Muscle of back (tissue), 11 donors: ENCODE data around the gene TBKBP1. TPM values are rescaled to one million over a fixed set of nuclear protein-coding genes. Genes with fewer than 3 reads are reported as not detected.
"Not testable (repeated sequence)": the region's sequence is repeated elsewhere in the genome, so short reads cannot be mapped to it uniquely, and the experiment has no call there.

Experiments
- DNase-seq, 3 donors: peaks; one replicate each; pipeline versions ENCODE4 v3.0.0 to v3.0.0-alpha.2; 2013
- polyA plus RNA-seq, 10 donors: library from polyadenylated mRNA; unstranded; fragments of 120-200 nt; gene quantifications; one replicate each; pipeline ENCODE4 v1.2.1, GENCODE V29; 2013; ENCODE audit not compliant: insufficient read length in 10 of 10

The TBKBP1 gene
- polyA plus RNA-seq, 10 donors, result 21.2 to 35.2 (median 28.9) TPM

GRCh38 chr17:47729476-47729875 lies 35.5 kb downstream of the TBKBP1 start:
- no peak for DNase-seq

GRCh38 chr17:47730681-47731080 lies 36.7 kb downstream of the TBKBP1 start:
- no peak for DNase-seq

- DNase-seq, result no peak
Measured at GRCh38 chr17:47731396-47731795, 37.4 kb downstream of the TBKBP1 start.

- no peak for DNase-seq
Measured at GRCh38 chr17:47732399-47733046, 38.6 kb downstream of the TBKBP1 start.

DNA sequence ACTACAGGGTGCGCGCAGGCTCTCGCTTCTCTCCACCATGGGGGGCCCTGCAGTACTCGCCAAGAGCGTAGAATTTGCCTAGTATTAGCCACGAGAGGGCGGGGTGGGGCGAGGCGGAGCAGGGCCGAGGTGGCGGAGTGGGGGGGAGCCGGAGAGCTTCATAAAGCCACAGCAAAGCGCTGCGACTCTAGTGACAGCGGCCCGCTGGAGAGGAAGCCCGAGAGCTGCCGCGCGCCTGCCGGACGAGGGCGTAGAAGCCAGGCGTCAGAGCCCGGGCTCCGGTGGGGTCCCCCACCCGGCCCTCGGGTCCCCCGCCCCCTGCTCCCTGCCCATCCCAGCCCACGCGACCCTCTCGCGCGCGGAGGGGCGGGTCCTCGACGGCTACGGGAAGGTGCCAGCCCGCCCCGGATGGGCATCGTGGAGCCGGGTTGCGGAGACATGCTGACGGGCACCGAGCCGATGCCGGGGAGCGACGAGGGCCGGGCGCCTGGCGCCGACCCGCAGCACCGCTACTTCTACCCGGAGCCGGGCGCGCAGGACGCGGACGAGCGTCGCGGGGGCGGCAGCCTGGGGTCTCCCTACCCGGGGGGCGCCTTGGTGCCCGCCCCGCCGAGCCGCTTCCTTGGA lies 39.2 kb downstream of the TBKBP1 start, which contains the start of gene TBX21:
TSS of gene TBX21 (plus strand) at position 190 of the 627 bp plus-strand sequence. CDS start at position 409, 219 bp downstream.
- DNase-seq, result peak; percentile 16 to 61 (median 48)

- no peak for DNase-seq
Measured at GRCh38 chr17:47733674-47734410, 39.9 kb downstream of the TBKBP1 start.

GRCh38 chr17:47735139-47735464 lies 41.1 kb downstream of the TBKBP1 start:
- DNase-seq, result no peak

GRCh38 chr17:47735536-47736011 lies 41.6 kb downstream of the TBKBP1 start:
- DNase-seq, result no peak

DNA sequence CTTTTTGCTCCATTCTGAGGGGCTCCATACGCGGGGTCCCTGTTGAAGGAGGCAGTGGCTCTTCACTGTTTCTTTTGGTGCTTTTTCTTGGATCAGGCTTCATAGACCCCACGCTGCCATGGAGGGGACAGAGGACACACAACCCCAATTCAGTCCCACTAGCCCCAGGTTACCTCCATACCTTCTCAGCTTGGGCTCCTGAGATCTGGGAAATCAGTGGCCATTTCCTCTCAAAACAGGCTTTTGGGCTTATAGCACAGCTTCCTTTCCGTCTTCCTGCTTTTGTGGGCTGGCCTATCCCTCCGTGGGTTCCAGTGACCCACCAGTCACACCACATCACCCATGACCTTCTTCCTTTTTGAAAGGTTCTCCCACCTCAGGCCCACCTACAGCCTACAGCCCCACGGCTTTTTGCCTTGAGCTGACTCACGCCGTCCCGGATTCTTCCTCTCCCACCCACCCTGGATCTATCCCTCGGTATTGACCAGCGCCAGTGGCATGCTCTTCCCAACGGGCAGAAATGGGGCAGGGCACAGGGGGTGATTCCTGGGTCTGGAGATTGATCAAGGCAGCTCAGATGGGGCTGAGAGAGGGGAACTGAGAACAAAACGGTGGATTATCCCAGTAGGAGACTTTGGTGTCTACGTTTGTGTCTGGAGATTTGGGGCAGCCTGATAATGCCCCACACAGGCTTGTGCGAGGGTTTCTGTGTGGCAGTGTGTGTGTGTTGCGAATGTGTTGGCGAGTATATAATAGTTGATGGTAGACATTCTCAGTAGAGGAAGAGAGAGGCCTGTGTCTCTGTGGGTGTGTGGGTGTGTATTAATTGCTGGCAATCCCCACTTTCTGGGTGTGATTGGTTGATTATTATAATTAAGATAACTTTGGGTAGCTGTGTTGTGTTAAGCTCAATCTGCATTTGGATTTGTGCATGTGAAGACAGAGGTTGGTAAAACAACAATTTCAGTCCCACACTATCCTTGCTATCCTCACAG lies 42.8 kb downstream of the TBKBP1 start:
- no peak for DNase-seq

DNA sequence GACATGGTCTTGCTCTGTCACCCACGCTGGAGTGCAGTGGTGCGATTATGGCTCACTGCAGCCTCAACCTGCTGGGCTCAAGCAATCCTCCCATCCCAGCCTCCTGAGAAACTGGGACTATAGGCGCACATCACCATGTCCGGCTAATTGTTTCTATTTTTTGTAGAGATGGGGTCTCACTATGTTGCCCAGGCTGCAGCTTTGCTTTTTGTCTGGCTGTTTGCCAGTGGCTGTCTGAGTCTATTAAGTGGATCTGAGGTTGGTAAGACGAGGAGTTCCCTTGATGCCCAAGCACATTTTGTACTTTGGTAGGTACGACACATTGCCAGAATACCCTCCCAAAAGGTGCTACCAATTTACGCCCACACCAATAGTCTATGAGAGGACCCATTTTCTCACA lies 44.2 kb downstream of the TBKBP1 start:
- no peak for DNase-seq

DNA sequence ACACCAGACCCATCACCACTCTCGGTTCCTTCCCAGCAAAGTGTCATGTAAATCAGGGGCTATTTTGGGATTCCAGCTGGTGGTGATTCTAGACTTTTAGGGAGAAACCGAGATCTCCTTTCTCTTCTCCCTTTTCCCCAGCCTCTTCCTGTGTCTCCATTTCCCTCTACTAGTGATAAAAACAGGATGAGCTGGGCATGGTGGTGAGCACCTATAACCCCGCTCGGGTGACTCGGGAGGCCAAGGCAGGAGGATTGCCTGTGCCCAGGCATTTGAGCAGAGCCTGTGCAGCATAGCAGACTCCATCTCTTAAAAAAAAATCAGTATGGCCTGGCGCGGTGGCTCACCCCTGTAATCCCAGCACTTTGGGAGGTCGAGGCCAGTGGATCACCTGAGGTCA lies 45.2 kb downstream of the TBKBP1 start:
- no peak for DNase-seq

DNA sequence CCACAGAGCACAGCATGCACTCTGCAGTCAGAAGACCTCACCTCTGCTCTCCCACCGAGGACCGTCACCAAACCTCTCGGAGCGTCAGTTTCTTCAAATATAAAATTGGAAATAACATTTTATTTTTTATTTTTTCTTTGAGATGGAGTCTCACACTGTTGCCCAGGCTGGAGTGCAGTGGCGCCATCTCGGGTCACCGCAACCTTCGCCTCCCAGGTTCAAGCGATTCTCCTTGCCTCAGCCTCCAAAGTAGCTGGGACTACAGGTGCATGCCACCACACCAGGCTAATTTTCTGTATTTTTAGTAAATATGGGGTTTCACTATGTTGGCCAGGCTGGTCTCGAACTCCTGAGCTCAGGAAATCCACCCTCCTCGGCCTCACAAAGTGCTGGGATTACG lies 46.0 kb downstream of the TBKBP1 start:
- not testable (repeated sequence) for DNase-seq

- no peak for DNase-seq
Measured at GRCh38 chr17:47741109-47741792, 47.3 kb downstream of the TBKBP1 start.

DNA sequence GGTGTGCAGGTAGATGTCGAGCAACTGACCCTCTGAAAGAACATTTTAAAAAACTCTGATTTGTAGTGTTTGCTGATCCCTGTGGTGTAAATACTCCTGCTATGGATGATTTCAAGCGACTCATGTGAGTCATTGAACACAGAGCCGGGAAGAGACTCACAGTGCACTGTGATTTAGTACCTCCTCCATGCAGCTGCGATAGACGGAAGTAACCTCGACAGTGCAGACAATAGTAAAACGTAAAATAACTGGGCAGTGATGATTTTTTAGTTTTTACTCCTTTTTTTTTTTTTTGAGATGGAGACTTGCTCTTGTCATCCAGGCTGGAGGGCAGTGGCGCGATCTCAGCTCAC lies 47.8 kb downstream of the TBKBP1 start:
- no peak for DNase-seq

- peak in 1 of 3 donors; percentile 32 for DNase-seq
Measured at GRCh38 chr17:47742319-47743181, 48.6 kb downstream of the TBKBP1 start.

DNA sequence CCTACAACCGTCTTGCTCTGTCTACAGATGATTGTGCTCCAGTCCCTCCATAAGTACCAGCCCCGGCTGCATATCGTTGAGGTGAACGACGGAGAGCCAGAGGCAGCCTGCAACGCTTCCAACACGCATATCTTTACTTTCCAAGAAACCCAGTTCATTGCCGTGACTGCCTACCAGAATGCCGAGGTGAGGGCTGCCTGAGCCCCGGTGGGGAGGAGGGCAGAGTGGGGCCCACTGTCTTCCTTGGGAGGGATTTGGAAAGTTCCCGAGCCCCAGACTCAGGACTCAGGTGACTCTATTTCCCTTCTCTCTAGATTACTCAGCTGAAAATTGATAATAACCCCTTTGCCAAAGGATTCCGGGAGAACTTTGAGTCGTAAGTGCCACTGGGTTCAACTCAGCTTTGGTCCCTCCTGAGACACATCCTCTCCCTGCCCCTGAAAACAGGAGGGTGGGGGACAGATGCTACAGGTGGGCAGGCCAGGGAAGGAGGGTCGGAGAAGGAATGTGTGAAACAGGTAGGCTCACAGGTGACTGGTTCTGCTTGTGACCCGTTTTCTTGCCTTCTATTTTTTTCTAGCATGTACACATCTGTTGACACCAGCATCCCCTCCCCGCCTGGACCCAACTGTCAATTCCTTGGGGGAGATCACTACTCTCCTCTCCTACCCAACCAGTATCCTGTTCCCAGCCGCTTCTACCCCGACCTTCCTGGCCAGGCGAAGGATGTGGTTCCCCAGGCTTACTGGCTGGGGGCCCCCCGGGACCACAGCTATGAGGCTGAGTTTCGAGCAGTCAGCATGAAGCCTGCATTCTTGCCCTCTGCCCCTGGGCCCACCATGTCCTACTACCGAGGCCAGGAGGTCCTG lies 50.4 kb downstream of the TBKBP1 start:
- no peak for DNase-seq

- no peak for DNase-seq
Measured at GRCh38 chr17:47745037-47745380, 51.0 kb downstream of the TBKBP1 start.

- no peak for DNase-seq
Measured at GRCh38 chr17:47751471-47751870, 57.5 kb downstream of the TBKBP1 start.

DNA sequence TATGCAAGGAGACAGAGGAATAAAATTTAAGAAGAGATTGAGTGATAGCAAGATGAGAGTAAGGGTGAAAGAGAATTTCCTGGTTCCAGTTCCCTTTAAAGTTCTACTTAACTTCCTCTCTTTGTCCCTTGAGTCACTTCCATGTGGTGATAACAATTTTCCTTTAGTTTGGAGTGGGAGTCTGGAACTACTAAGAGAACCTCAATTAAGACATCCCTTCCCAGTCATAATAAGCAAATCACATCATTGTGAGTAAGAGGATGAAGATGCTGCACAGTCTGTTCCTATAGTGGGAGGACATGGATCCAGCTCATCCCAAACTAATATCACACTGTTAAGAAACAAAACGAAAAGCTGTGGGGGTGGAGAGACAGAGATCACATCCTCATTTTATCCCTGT lies 63.4 kb downstream of the TBKBP1 start:
- no peak for DNase-seq
